WTC11 (cell line): Measurements from ENCODE around the gene ACP3. TPM values are rescaled to one million over a fixed set of nuclear protein-coding genes. Genes with fewer than 3 reads are reported as not detected.
"Not testable (repeated sequence)": the region's sequence is repeated elsewhere in the genome, so short reads cannot be mapped to it uniquely, and the experiment has no call there.

Experiments
- ATAC-seq: fragments of 200-7000 bp; cut with Tn5 transposase; 2 replicates; pipeline ENCODE4 v1.10.0; 2021; ENCODE audit warnings: mild to moderate bottlenecking, moderate library complexity
- CTCF ChIA-PET: fragments of 300-600 bp; sonication (Branson Sonifier 250); formaldehyde crosslinking; loops from one replicate; lab custom pipeline; 2021; ENCODE audit warnings: antibody characterized with exemption; lab: Charles Lee
- POLR2A ChIA-PET: fragments of 350-600 bp; sonication (Branson Sonifier 250); formaldehyde crosslinking; loops from one replicate; lab custom pipeline; 2021; ENCODE audit warnings: antibody characterized with exemption; lab: Charles Lee
- DNase-seq: peaks from one replicate; pipeline ENCODE4 v3.0.0; 2021; ENCODE audit warnings: low spot score
- H3K27ac Mint-ChIP-seq: 2 replicates; pipeline ENCODE4 v1.8.0; 2021; ENCODE audit warnings: mixed read lengths
- H3K27me3 Mint-ChIP-seq: 2 replicates; pipeline ENCODE4 v1.8.0; 2021; ENCODE audit warnings: low read depth, mild to moderate bottlenecking, moderate library complexity, mixed read lengths
- H3K36me3 Mint-ChIP-seq: 2 replicates; pipeline ENCODE4 v1.8.0; 2021; ENCODE audit warnings: mixed read lengths
- H3K4me1 Mint-ChIP-seq: 2 replicates; pipeline ENCODE4 v1.8.0; 2022; ENCODE audit warnings: mixed read lengths
- H3K4me3 Mint-ChIP-seq: 2 replicates; pipeline ENCODE4 v1.8.0; 2021; ENCODE audit warnings: mild to moderate bottlenecking, moderate library complexity, mixed read lengths
- H3K9me3 Mint-ChIP-seq: 2 replicates; pipeline ENCODE4 v1.8.0; 2021; ENCODE audit warnings: mixed read lengths
- CREM ChIP-seq: sonication (generic); formaldehyde crosslinking; IDR thresholded peaks from 2 replicates; pipeline ENCODE4 v1.8.1; 2022; ENCODE audit warnings: mild to moderate bottlenecking, missing genetic modification reagents, moderate library complexity
- CTCF ChIP-seq: fragments of 200-600 bp; IDR thresholded peaks from 2 replicates; pipeline ENCODE4 v1.8.0; 2022; ENCODE audit warnings: antibody characterized with exemption
- E2F1 ChIP-seq: sonication (generic); formaldehyde crosslinking; IDR thresholded peaks from 2 replicates; pipeline ENCODE4 v1.8.0; 2022; ENCODE audit warnings: mild to moderate bottlenecking, missing genetic modification reagents
- E2F5 ChIP-seq: sonication (generic); formaldehyde crosslinking; IDR thresholded peaks from 2 replicates; pipeline ENCODE4 v1.8.1; 2022; ENCODE audit warnings: mild to moderate bottlenecking, moderate library complexity, missing genetic modification reagents
- ESRRA ChIP-seq: sonication (generic); formaldehyde crosslinking; IDR thresholded peaks from 2 replicates; pipeline ENCODE4 v1.8.1; 2022; ENCODE audit warnings: mild to moderate bottlenecking, missing genetic modification reagents, borderline replicate concordance
- GTF2I ChIP-seq: fragments of 250-450 bp; sonication (Bioruptor Pico); conservative IDR thresholded peaks from 2 replicates; pipeline ENCODE4 v1.4.0; 2021; ENCODE audit warnings: mild to moderate bottlenecking
- IRF2 ChIP-seq: sonication (generic); formaldehyde crosslinking; IDR thresholded peaks from 2 replicates; pipeline ENCODE4 v1.8.0; 2022; ENCODE audit warnings: low read depth, missing genetic modification reagents, borderline replicate concordance
- JAZF1 ChIP-seq: fragments of 250-450 bp; sonication (Bioruptor Pico); IDR thresholded peaks from 2 replicates; pipeline ENCODE4 v1.9.0; 2021; ENCODE audit warnings: moderate library complexity, mild to moderate bottlenecking, inconsistent platforms
- JUN ChIP-seq: sonication (generic); formaldehyde crosslinking; IDR thresholded peaks from 2 replicates; pipeline ENCODE4 v1.8.0; 2023; ENCODE audit warnings: mild to moderate bottlenecking, missing genetic modification reagents
- MYBL2 ChIP-seq: sonication (generic); formaldehyde crosslinking; IDR thresholded peaks from 2 replicates; pipeline ENCODE4 v1.8.1; 2023; ENCODE audit warnings: mild to moderate bottlenecking, moderate library complexity, missing genetic modification reagents
- NFATC4 ChIP-seq: fragments of 250-450 bp; sonication (Bioruptor Pico); IDR thresholded peaks from 2 replicates; pipeline ENCODE4 v1.9.0; 2021; ENCODE audit warnings: mild to moderate bottlenecking
- NFE2L1 ChIP-seq: sonication (generic); formaldehyde crosslinking; IDR thresholded peaks from 2 replicates; pipeline ENCODE4 v1.8.1; 2023; ENCODE audit warnings: missing genetic modification reagents
- NFYB ChIP-seq: sonication (generic); formaldehyde crosslinking; conservative IDR thresholded peaks from 2 replicates; pipeline ENCODE4 v1.8.0; 2022; ENCODE audit warnings: low read depth, missing genetic modification reagents
- NR1H2 ChIP-seq: sonication (generic); formaldehyde crosslinking; IDR thresholded peaks from 2 replicates; pipeline ENCODE4 v1.9.0; 2021; ENCODE audit warnings: mild to moderate bottlenecking, moderate library complexity, missing genetic modification reagents
- NR2C2 ChIP-seq: sonication (generic); formaldehyde crosslinking; IDR thresholded peaks from 2 replicates; pipeline ENCODE4 v1.8.0; 2022; ENCODE audit warnings: mild to moderate bottlenecking, missing genetic modification reagents
- NR3C1 ChIP-seq: sonication (generic); formaldehyde crosslinking; conservative IDR thresholded peaks from 2 replicates; pipeline ENCODE4 v1.8.1; 2023; ENCODE audit warnings: low read depth, mild to moderate bottlenecking, missing genetic modification reagents
- OVOL2 ChIP-seq: fragments of 250-450 bp; sonication (Bioruptor Pico); IDR thresholded peaks from 2 replicates; pipeline ENCODE4 v1.9.0; 2021; ENCODE audit warnings: mild to moderate bottlenecking, borderline replicate concordance
- SMAD3 ChIP-seq: sonication (generic); formaldehyde crosslinking; IDR thresholded peaks from 2 replicates; pipeline ENCODE4 v1.8.0; 2022; ENCODE audit warnings: missing genetic modification reagents, mild to moderate bottlenecking, borderline replicate concordance
- SMAD4 ChIP-seq: sonication (generic); formaldehyde crosslinking; IDR thresholded peaks from 2 replicates; pipeline ENCODE4 v1.8.0; 2022; ENCODE audit warnings: mild to moderate bottlenecking, missing genetic modification reagents
- ZNF317 ChIP-seq: sonication (generic); formaldehyde crosslinking; IDR thresholded peaks from 2 replicates; pipeline ENCODE4 v1.8.1; 2023; ENCODE audit warnings: low read depth, mild to moderate bottlenecking, moderate library complexity, missing genetic modification reagents, borderline replicate concordance
- total RNA-seq: library from RNA; stranded (reverse); gene quantifications from 3 replicates; pipeline ENCODE4 v1.2.3, GENCODE V29; 2021
- TF ChIP-seq, protein P1 (sequence below): fragments of 250-450 bp; sonication (Bioruptor Pico); IDR thresholded peaks from 2 replicates; pipeline ENCODE4 v1.9.0; 2021; ENCODE audit warnings: mild to moderate bottlenecking
- TF ChIP-seq, protein P2 (sequence below): sonication (generic); formaldehyde crosslinking; conservative IDR thresholded peaks from 2 replicates; pipeline ENCODE4 v1.8.1; 2022; ENCODE audit warnings: mild to moderate bottlenecking, missing genetic modification reagents

The ACP3 gene
- total RNA-seq, 1 experiment from 2014 or later, result 2.5 TPM

- no peak for TF ChIP-seq E2F5 (CRISPR knock-in tag)
- TF ChIP-seq, protein P1, sequence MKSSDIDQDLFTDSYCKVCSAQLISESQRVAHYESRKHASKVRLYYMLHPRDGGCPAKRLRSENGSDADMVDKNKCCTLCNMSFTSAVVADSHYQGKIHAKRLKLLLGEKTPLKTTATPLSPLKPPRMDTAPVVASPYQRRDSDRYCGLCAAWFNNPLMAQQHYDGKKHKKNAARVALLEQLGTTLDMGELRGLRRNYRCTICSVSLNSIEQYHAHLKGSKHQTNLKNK (CRISPR knock-in tag), result no peak
- no peak for TF ChIP-seq E2F1 (CRISPR knock-in tag)
- no peak for TF ChIP-seq JAZF1 (CRISPR knock-in tag)
- TF ChIP-seq NR3C1 (CRISPR knock-in tag), result no peak
These were observed 79.0 kb downstream of the ACP3 start (continued) for GRCh38 chr3:132396255-132396654.

DNA sequence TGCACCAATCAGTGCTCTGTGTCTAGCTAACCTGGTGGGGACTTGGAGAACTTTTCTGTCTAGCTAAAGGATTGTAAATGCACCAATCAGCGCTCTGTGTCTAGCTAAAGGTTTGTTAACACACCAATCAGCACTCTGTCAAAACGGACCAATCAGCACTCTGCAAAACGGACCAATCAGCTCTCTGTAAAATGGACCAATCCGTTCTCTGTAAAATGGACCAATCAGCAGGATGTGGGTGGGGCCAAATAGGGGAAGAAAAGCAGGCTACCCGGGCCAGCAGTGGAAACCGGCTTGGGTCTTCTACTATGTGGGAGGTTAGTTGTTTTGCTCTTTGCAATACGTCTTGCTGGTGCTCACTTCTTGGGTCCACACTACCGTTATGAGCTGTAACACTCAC, 79.6 kb downstream of the ACP3 start:
- ATAC-seq, H3K36me3 Mint-ChIP-seq, H3K27me3 Mint-ChIP-seq, H3K9me3 Mint-ChIP-seq, H3K4me3 Mint-ChIP-seq, DNase-seq: not testable (repeated sequence)
- peak; percentile 44; the same call in 1 of the 2 replicates for TF ChIP-seq NFYB
- H3K4me1 Mint-ChIP-seq, result peaks cover 16% of the 10 kb centered on the region
- H3K27ac Mint-ChIP-seq, result peak overlapping the region; percentile 54; the same call in 1 of the 2 replicates
- ChIA-PET POLR2A (interaction anchor here (1.0 kb wide), 1 partner anchor 21 kb away, joined by 3 read pairs; the partner anchor contains the start of gene DNAJC13), CTCF (interaction anchor here (1.1 to 9.3 kb wide), 7 partner anchors 14 to 139 kb away, joined by 3 to 185 read pairs (median 18); partner anchors contain the start of gene DNAJC13)

- TF ChIP-seq E2F5 (CRISPR knock-in tag), result no peak
- no peak for TF ChIP-seq ZNF317 (CRISPR knock-in tag)
- peak; percentile 73 for TF ChIP-seq CTCF
- TF ChIP-seq, protein P1 (CRISPR knock-in tag), result no peak
- no peak for TF ChIP-seq NFE2L1 (CRISPR knock-in tag)
- H3K4me3 Mint-ChIP-seq, result no peak overlapping the region
- POLR2A ChIA-PET, result no interaction called here
- H3K9me3 Mint-ChIP-seq, result peaks cover 6% of the 10 kb centered on the region
- CTCF ChIA-PET, result interaction anchor here (0.8 to 9.3 kb wide), 21 partner anchors 17 to 364 kb away, joined by 3 to 185 read pairs (median 4); partner anchors contain the start of genes ACP3, CPNE4 and DNAJC13
- H3K27me3 Mint-ChIP-seq, result no peaks in the 10 kb centered on the region
- DNase-seq, result peak; percentile 44
- H3K4me1 Mint-ChIP-seq, result peaks cover 16% of the 10 kb centered on the region
- H3K27ac Mint-ChIP-seq, result no peak overlapping the region
- ATAC-seq, result peak; percentile 81
- peaks cover 4% of the 10 kb centered on the region for H3K36me3 Mint-ChIP-seq
These were observed 82.1 kb downstream of the ACP3 start for GRCh38 chr3:132399054-132399929.

- DNase-seq (no peak), ATAC-seq (no peak)
- TF ChIP-seq MYBL2 (CRISPR knock-in tag) (no peak), SMAD4 (CRISPR knock-in tag) (no peak), NR1H2 (no peak), JAZF1 (CRISPR knock-in tag) (no peak), NFATC4 (CRISPR knock-in tag) (no peak), CREM (CRISPR knock-in tag) (no peak), JUN (no peak), GTF2I (CRISPR knock-in tag) (no peak), SMAD3 (CRISPR knock-in tag) (no peak), NR3C1 (CRISPR knock-in tag) (no peak), NR2C2 (CRISPR knock-in tag) (no peak), ESRRA (CRISPR knock-in tag) (no peak), ZNF317 (CRISPR knock-in tag) (no peak), IRF2 (CRISPR knock-in tag) (no peak), OVOL2 (no peak)
- TF ChIP-seq, protein P2, sequence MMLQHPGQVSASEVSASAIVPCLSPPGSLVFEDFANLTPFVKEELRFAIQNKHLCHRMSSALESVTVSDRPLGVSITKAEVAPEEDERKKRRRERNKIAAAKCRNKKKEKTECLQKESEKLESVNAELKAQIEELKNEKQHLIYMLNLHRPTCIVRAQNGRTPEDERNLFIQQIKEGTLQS (CRISPR knock-in tag), result no peak
- no peak overlapping the region for H3K27ac Mint-ChIP-seq
- H3K9me3 Mint-ChIP-seq, result peaks cover 6% of the 10 kb centered on the region
- no peak overlapping the region for H3K4me3 Mint-ChIP-seq
- ChIA-PET CTCF (interaction anchor here (1.0 to 9.3 kb wide), 5 partner anchors 50 to 191 kb away, joined by 3 to 185 read pairs (median 59); no protein-coding TSS in a partner anchor), POLR2A (no interaction called here)
- H3K36me3 Mint-ChIP-seq, result peaks cover 4% of the 10 kb centered on the region
- H3K27me3 Mint-ChIP-seq, result no peaks in the 10 kb centered on the region
- H3K4me1 Mint-ChIP-seq, result peaks cover 5% of the 10 kb centered on the region; the same call in 1 of the 2 replicates
These were observed 84.0 kb downstream of the ACP3 start for GRCh38 chr3:132401255-132401654.
